HG02642 (cell line): Measurements from ENCODE around the gene NXPH1.

Experiments used
- ATAC-seq: cut with Tn5 transposase; IDR thresholded peaks from one replicate; pipeline ENCODE4 v1.9.1; 2021; ENCODE audit warnings: mild to moderate bottlenecking; ENCODE audit not compliant: unreplicated experiment, poor library complexity

The NXPH1 gene

DNA sequence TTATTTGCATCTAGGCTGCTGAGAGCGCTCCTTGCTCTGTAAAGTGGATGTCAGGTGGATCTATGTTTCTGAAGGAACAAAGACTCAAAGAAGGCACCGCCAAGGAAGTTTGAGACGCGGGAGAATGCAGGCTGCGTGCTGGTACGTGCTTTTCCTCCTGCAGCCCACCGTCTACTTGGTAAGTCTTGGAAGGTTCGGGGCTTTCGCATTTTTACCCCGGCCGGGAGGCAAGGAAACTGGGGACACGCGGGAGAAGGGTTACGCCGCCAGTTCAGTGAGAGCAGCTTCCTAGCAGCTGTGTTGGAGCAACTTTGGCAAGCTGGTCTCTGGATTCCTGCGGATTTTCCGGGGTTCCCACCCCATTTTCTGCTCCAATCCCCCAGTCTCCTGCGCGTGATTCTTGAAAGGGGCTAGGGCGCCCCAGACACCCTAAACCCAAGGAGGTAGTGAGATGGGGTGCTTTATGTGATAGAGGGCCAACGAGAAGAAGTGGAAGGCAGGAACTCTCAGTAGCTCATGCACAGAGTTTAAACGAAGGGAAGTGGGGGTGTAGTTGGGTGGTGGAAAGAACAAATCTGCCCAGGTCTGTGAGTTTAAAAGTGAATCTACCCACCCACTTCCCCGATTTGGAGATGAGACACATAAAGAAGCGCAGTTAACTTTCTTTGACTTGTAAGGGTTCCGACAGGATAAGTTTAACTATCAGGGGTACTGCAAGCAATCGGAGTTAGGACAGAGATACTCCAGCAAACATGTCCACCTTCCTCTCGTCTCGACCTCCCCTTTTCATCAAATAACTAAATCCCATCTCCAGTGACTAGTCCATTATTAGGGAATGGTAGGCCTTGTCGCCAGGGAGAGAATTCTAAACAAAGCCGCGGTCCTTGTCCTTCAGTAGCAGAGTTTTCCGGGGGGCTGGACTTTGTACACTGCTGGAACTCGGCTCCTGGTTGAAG, 2.5 kb downstream of the NXPH1 start:
- ATAC-seq, result no peak

DNA sequence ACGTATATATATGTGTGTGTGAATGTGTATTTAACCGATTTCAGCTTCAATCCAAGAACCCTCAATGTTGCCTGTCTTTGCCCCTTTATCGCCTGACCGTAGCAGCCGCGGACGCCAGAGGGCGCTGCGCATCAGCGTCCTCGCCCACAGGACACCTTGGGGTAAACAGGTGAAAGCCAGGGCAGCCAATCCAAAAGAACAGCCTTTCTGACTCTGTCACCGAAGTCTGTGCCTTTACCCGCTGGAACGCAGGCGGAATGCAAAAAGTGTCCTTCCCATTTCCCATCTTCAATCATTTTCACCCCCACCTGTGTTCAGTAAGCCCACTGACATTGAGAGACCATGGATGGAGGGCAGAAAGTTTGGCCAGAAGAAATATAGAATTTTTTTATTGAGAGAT, 3.6 kb downstream of the NXPH1 start:
- ATAC-seq, result peak; percentile 80

DNA sequence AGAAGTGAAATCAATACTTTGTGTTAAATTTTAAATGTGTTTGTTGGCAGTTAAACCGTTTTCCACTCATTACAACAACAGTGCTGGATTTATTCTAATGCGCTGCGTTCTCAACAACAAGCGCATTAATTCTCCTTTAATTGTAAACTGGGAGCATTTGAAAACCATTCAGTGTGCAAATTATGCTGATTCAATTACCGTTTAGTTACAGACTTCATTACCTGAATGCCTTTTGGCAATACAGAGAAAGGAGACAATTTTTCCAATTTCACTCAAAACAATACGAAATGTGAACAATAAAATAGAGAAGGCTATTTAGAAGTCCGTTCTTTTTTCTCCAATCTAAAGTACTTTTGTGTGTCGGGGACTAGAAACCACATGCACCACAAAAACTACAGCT, 4.2 kb downstream of the NXPH1 start:
- no peak for ATAC-seq

- no peak for ATAC-seq
These were observed 7.3 kb downstream of the NXPH1 start for GRCh38 chr7:8440670-8441069.

GRCh38 chr7:8441106-8441965, 7.9 kb downstream of the NXPH1 start:
- ATAC-seq, result no peak

DNA sequence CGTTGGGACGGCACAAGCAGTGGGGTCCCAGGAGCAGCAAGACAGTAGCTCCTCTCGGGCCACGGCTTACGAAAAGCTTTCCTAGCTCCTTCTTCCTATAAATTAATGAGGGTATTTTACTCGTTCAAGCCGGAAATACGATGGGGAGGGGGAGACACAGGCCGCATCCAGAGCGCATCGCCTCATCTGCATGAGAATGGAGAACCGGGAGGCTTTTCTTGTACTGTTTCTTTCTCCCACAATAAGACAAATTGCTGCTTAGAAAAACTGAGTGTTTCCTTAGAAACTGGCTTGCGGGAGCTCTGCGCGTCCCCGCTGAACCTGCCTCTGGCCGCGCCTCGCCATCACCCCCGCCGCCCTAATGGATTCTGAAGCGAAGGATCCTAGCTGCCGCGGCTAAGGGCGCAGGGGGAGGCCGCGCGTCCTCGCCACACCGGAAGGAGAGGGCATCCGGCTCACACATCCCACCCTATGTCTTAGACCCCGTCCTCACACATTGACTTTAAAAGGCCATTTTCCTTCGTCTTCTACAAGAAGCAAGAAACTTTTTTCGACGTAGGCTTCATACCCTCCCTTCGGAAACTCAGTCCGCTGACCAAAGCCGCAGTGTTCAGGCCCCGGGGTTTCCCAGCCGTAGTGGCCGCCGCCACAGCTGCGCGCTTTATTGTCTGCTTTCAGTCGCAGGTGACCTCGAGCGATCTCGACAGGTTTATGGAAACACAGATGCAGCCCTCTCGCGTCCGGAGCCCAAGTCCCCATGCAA, 8.8 kb downstream of the NXPH1 start:
- no peak for ATAC-seq

DNA sequence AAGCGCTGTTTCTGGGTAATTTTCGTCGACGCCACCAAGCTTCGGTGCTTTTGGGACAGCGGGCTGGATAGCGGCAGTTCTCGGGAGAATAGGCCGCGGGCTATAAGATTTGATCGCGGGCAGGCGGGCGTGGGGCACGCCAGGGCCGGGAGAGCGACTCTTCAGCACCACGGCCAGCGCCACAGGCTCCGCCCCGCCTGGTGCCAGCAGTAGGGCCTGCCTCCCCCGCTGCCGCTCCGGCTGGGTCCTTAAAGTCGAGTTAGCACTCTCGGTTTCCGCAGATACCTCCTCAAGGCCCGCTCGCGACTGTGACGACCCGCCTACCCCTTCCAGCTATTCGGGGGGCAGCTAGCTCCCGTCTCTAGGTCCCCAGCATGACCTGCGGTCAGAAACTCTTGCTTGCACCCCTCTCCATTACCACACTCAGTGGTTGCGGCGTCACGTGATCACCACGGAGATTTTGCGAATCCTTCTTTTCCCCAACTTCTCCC, 9.4 kb downstream of the NXPH1 start:
- ATAC-seq, result peak; percentile 77

- no peak for ATAC-seq
These were observed 10.4 kb downstream of the NXPH1 start for GRCh38 chr7:8443576-8444467.

GRCh38 chr7:8444468-8444769, 11.0 kb downstream of the NXPH1 start:
- no peak for ATAC-seq

DNA sequence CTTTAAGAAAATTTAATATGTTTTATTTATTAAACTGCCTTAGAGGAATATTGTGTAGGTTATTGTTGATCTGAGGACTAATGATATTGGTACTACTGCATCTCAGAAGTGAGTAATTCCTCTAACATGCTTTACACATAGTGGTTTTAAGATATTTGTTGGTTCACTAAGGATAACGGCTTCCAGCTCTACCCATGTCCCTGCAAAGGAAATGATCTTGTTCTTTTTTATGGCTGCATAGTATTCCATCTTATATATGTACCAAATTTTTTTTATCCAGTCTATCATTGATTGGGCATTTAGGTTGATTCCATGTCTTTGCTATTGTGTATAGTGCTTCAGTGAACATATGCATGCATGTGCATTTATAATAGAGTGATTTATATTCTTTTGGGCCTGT, 20.1 kb downstream of the NXPH1 start:
- no peak for ATAC-seq

DNA sequence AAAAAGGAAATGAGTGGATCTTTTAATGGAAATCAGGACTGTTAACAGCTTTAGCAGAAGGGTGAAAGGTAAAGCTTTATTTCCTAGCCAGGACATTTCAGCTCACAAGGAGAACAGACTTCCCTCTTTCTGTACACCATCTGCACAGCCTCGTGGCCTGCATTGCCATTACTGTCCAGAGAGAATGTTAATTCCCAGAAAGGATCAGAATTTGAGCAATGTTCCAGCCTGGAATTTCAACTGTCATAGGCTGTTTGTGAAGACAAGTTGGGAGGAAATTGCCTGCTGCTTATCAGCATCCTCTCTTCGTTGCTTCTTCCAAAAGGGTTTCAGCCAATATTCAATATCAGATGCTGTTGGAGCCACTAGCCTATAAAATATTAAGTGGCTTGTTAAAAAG, 22.0 kb downstream of the NXPH1 start:
- no peak for ATAC-seq

DNA sequence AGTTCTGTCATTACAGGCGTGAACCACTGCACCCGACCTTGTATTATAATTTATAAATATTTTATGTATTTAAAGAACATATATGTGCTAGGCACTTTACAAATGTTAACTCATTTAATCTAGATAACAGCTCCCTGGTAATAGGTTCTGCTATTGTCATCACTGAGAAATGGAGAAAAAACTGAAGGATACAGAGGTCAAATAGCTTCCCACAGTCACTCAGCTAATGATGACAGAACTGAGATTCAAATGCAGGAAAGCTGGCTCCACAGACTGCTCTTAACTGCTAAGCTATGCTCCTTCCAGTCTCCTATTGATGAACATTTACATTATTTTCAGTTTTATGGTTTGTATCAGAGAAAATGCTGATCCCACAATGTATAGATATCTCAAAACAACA, 28.9 kb downstream of the NXPH1 start:
- no peak for ATAC-seq

DNA sequence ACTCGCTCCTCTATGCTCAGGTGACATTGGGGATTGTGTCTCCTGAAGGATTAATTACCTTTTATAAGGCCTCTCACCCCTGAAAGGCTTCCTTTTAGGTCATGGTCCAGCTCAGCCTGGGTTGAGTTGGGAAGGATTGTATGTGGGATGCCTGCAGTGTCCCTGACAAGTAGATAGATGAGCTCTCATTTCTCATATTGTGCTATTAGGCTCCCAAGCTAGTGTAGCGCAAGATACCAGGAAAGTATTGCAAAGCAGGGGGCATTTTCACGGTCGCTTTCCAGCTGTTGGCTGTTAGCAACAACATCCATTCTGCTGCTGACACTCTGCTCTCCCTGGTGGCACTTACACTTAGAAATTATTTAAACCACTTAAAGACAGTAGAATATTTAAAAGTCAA, 31.9 kb downstream of the NXPH1 start:
- ATAC-seq, result no peak

DNA sequence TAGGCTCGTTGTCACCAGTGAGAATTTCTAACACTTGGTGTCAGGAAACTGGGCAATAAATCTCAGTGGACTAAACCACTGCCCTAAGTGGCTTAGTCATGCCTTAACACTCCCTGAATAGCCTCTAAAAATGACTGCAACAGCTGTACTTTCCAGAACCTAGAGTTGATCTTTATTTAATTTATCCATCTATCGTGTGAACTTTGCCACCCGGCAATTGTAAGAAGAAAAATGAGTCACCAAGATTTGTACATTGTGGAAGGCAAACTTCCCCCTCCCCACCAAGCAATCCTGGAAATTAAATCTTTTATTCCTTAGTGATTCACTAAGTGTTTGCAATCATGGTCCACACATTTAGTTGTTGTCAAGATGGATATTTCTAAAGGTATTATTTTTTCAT, 47.1 kb downstream of the NXPH1 start:
- ATAC-seq, result no peak

GRCh38 chr7:8481096-8481495, 47.7 kb downstream of the NXPH1 start:
- no peak for ATAC-seq

GRCh38 chr7:8481752-8482446, 48.5 kb downstream of the NXPH1 start:
- ATAC-seq, result no peak

- ATAC-seq, result no peak
These were observed 57.1 kb downstream of the NXPH1 start for GRCh38 chr7:8490391-8491045.

- no peak for ATAC-seq
These were observed 57.7 kb downstream of the NXPH1 start for GRCh38 chr7:8491106-8491505.
